Measurements from ENCODE around the gene GPATCH8. TPM values are rescaled to one million over a fixed set of nuclear protein-coding genes. Genes with fewer than 3 reads are reported as not detected.
A peak's percentile ranks its signal among the peaks of the same experiment; 100 is the strongest.
"Not testable (repeated sequence)": the region's sequence is repeated elsewhere in the genome, so short reads cannot be mapped to it uniquely, and the experiment has no call there.

The GPATCH8 gene
- total RNA-seq, result 18.6 and 21.4 TPM in 2 replicates
- polyA plus RNA-seq (2012), result 15.6 TPM

DNA sequence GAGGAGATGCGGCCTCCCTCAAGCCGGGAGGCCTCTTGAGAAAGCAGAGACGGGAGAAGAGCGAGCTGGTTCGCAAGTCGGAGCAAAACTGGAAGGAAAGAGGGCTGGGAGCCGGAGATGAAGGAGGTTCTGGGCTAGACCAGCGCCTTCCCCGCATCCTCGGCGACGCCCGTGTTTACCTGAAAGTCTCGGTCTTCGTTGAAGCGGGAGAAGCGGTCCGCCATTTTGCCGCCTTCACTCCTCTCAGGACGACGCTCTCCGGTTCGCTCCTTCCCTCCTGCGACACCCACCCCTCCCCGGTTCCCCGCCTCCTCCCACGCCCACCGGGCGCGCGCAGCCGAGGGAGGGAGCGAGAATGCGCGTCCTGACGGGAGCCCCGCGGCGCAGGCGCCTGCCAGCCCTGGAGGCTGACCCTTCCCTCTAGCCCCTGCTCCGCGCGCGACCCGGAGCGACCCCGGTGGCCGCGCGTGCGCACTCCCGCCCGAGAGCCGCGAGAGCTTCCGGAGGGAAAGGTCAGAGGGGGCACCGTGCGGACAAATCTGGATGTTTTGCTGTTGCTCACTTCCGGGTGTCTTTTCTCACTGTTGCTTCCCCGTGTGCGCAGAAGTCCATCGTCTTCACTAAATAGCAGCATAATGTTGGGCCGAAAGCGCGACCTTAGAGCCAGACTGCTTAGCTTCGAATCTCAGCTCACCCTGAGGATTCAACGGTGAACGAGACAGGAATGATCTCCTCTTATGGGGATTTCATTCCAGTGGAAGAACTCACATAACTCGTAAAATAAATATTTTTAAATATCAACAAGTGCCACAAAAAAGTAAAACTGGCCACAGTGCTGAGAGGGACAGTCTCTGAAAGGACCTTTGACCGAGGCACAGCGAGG is at the start of gene GPATCH8:
Gene GPATCH8 (minus strand): TSS at position 260 of the 883 bp plus-strand sequence. CDS start 36 bp downstream, at position 224.
- peak; percentile 97 for DNase-seq (ENCODE audit: low read depth)

GRCh38 chr17:44552361-44552760 is 49.2 kb upstream of the GPATCH8 start:
- DNase-seq (ENCODE audit: low read depth), result no peak

GRCh38 chr17:44549686-44550085 is 46.5 kb upstream of the GPATCH8 start:
- no peak for DNase-seq (ENCODE audit: low read depth)

DNA sequence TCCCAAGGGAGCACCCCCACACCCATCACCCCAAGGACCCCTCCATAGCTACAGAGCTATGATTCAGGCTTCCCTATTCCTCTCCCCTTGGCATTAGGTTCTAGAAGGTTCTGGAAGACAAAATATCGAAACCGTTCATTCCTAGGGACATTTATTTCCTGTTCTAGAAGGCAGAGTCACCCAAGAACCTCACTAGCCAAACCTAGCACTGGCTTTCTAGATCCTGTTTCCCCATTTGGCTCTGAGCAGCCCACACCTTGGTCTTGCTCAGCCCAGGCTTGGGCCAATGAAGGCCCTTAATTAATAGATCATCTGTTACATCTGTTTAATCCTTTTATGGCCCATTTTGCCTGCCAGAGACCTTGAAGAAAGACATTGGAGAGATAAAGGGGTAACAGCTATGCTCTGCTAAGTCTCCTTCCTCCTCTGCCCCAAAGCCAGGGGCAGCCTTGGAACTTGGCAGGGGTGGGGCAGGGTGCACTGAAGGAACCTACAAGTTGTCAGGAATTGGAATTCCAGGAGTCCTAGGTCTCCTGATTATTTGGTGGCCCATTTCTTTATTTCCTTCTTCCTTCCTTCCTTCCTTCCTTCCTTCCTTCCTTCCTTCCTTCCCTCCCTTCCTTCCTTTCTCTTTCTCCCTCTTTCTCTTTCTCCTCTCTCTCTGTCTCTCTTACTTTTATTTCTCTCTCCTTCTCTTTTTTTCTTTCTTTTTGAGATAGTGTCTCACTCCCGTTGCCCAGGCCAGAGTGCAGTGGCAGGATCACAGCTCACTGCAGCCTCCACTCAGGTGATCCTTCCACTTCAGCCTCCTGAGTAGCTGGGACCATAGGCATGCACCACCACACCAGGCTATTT is 45.4 kb upstream of the GPATCH8 start:
- DNase-seq (ENCODE audit: low read depth), result no peak

GRCh38 chr17:44547625-44548267 is 44.5 kb upstream of the GPATCH8 start:
- DNase-seq (ENCODE audit: low read depth), result peak; percentile 26

GRCh38 chr17:44546671-44547606 is 43.7 kb upstream of the GPATCH8 start:
- peak; percentile 37 for DNase-seq (ENCODE audit: low read depth)

GRCh38 chr17:44543905-44544523 is 40.8 kb upstream of the GPATCH8 start:
- DNase-seq (ENCODE audit: low read depth), result no peak

DNA sequence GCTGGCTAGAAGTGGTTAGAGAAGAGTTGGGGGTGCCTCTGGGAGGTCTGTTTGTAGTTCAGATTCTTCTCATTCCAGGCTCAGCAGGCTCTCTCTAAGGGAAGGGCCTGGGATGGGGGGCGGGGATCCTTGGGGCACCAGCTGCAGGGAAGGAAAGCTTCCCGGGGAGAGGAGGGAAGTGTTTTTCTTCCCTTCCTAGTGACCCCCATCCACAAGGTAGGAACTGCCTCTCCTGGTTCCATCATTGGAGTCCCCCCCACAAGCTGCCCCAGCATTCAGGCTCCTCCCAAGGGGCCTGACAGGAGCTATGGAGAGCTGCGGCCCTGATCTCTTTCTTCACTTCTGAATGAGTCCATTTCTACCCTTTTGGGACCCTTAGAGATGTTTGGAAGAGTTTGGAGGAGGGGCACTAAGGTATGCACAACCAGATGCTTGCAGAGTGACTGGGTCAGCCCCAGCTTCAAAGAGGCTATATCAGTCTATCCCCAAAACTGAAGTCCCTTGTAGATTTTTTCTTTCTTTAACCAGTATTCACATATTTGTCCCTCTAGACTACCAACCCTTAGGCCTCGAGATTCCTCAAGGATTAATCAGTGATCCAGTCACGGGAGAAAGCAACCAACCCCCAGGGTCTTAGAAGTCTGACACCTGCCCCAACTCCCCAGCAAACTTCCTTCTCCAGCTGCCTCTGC is 40.2 kb upstream of the GPATCH8 start:
- DNase-seq (ENCODE audit: low read depth), result peak; percentile 88

GRCh38 chr17:44541884-44542581 is 38.8 kb upstream of the GPATCH8 start:
- no peak for DNase-seq (ENCODE audit: low read depth)

DNA sequence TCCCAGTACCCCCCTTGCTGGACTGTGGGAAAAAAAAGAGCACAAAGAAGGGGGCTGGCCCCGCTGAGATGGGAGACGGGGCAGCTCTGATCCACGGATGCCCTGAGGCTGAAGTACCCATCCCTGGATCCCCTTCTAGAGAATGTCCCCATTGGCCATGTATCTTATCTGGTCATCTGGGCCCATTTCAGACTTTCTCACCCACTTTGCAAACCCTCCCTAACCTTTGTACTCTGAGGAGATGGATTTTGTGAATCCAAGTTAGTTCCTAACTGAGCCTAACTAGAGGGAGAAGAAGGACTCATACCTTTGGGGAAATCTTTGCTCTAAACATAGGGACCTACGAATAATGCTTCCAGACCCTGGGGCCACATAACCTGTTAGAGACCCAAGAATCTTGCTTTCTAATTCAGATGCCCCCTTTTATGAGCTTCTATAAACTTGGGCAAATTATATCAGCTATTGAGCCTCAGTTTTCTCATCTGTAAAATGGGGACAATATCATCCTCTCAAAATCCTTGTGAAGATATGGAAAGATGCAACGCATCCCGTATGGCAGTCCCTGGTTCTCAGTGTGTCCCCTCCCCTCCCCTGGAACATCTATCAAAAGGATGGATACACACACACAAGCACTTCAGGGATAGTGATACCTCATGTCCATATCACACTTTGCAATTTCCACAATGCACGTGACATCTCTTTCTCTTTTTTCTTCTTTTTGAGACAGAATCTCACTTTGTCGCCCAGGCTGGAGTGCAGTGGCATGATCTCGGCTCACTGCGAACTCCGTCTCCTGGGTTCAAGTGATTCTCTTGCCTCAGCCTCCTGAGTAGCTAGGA is 37.3 kb upstream of the GPATCH8 start:
- DNase-seq (ENCODE audit: low read depth), result no peak

GRCh38 chr17:44539673-44540072 is 36.5 kb upstream of the GPATCH8 start:
- no peak for DNase-seq (ENCODE audit: low read depth)

GRCh38 chr17:44537922-44538321 is 34.7 kb upstream of the GPATCH8 start:
- not testable (repeated sequence) for DNase-seq (ENCODE audit: low read depth)

- DNase-seq (ENCODE audit: low read depth), result peak; percentile 30
Measured at GRCh38 chr17:44536090-44536953, 33.1 kb upstream of the GPATCH8 start.

DNA sequence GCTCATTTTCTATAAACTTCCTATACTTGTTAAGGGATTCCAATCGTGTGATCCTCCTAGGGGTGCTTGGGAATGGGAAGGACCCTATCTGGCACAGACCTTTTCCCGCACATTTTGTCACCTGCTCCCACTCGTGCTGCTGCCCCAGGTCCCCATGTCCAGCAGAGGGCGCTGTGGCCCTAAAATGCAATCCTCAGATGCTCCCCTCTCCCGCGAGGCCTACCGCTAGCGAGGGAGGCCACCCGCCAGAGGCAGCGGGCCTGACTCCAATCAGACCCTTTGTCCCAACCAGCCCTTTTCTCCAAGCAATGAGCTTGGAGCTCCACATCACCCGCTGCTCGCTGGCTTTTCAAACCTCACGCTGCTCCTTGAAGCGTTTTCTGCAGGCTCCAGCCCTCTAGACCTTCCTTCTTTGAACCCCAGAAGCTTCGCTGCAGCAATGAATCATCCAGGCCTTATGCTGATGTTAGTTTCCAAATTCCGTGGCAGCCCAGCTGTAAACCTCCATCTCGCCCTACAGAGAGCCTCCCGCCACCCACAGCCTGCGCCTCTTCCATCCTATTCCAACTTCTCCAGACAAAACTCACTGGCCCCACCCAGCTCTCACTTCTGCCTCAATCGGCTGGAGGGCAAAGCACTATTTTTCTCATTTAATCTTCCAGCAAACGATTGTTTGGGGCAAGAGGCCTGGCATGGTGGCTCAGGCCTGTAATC is 30.5 kb upstream of the GPATCH8 start:
- DNase-seq (ENCODE audit: low read depth), result peak; percentile 91

DNA sequence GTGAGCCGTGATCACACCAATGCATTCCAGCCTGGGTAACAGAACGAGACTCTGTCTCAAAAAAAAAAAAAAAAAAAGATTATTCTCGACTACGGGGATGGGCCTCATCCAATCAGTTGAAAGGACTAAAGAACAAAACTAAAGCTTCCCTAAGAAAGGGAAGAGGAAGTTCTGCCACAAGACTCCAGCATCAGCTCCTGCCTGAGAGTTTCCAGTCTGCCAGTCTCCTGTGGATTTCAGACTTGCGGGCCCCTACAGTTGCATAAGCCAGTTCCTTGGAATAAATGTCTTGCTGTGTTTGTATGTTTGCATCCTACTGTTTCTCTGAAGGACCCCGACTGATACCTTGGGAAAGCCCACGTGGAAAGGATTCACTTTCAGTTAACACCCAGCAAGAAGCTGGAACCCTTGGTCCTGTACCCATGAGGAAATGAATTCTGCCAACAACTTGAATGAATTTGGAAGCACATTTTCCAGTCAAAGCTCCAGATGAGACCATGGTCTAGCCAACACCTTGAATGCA is 27.8 kb upstream of the GPATCH8 start:
- DNase-seq (ENCODE audit: low read depth), result no peak

- DNase-seq (ENCODE audit: low read depth), result no peak
Measured at GRCh38 chr17:44529864-44530263, 26.7 kb upstream of the GPATCH8 start.
